K562 (cell line): ENCODE results near the gene MIDN. TPM values are rescaled to one million over a fixed set of nuclear protein-coding genes. Genes with fewer than 3 reads are reported as not detected.

ENCODE experiments used
- ATAC-seq: fragments of 200-7000 bp; cut with Tn5 transposase; 3 replicates; pipeline ENCODE4 v1.9.1; 2020; ENCODE audit warnings: moderate library complexity
- BruUV-seq: library from RNA; stranded (reverse); fragments of 400-500 nt; replicated peaks from 2 replicates; lab custom pipeline; 2021; lab: Mats Ljungman, UMichigan
- CTCF ChIA-PET: fragments of 300-600 bp; formaldehyde crosslinking; extraction: SDS; loops from one replicate; lab custom pipeline; 2021; ENCODE audit warnings: low intra/inter-chr PET ratio; lab: Yijun Ruan, JAX
- POLR2A ChIA-PET: fragments of 300-600, 350-650 bp; sonication (Branson Sonifier 250); formaldehyde crosslinking; extraction: SDS; loops from one replicate; lab custom pipeline; 2021; ENCODE audit warnings: antibody characterized with exemption, inconsistent platforms; lab: Yijun Ruan, JAX
- DNase-seq, 4 experiments: peaks; one replicate each; pipeline versions ENCODE4 v3.0.0 to v3.0.0-alpha.2; 2011 to 2018; ENCODE audit warnings: low spot score in 3 of 4, mixed read lengths in 3 of 4; ENCODE audit errors: extremely low read depth in 1 of 4
- FAIRE-seq: peaks from 2 replicates; lab custom pipeline; 2011; peaks lifted over from hg19 to GRCh38; lab: Jason Lieb, UNC
- H2AFZ ChIP-seq: 2 replicates; pipeline ENCODE4 v1.6.0; 2011; ENCODE audit warnings: low read depth, low read length, control low read depth, inconsistent platforms
- H3K27ac ChIP-seq: fragments of 200-600 bp; 3 replicates; pipeline ENCODE4 v1.8.0; 2011; ENCODE audit warnings: low read depth, mild to moderate bottlenecking, control low read depth, inconsistent platforms, low read length, moderate library complexity, mixed read lengths; ENCODE audit errors: extremely low read depth
- H3K27me3 ChIP-seq, 2 experiments: fragments of 300-600 bp in 1 of 2; 2 replicates in 1 of 2; 3 replicates in 1 of 2; pipeline versions ENCODE4 v1.6.0 to v1.8.0; 2011; ENCODE audit warnings: inconsistent platforms in 2 of 2, low read length in 2 of 2, mild to moderate bottlenecking in 1 of 2, mixed read lengths in 1 of 2, moderate library complexity in 1 of 2; ENCODE audit not compliant: control insufficient read depth in 2 of 2, insufficient read depth in 2 of 2
- H3K36me3 ChIP-seq: fragments of 300-600 bp; 3 replicates; pipeline ENCODE4 v1.8.0; 2011; ENCODE audit warnings: mild to moderate bottlenecking, low read length, inconsistent platforms; ENCODE audit not compliant: control insufficient read depth, insufficient read depth
- H3K4me1 ChIP-seq, 2 experiments: fragments of 200-600 bp in 1 of 2; replicated peaks in 1 of 2; 2 replicates in 1 of 2; 3 replicates in 1 of 2; pipeline versions ENCODE4 v1.5.1 to v1.8.0; 2011; ENCODE audit warnings: inconsistent platforms in 2 of 2, low read length in 2 of 2, mild to moderate bottlenecking in 1 of 2, mixed read lengths in 1 of 2, moderate library complexity in 1 of 2; ENCODE audit not compliant: control insufficient read depth in 2 of 2, insufficient read depth in 2 of 2
- H3K4me2 ChIP-seq: 2 replicates; pipeline ENCODE4 v1.6.1; 2011; ENCODE audit warnings: low read length, control low read depth, inconsistent platforms, mixed read lengths; ENCODE audit not compliant: insufficient read depth
- H3K4me3 ChIP-seq: fragments of 200-600 bp; sonication (generic), shearing (Covaris generic); 2 replicates; pipeline ENCODE4 v1.5.1; 2016; ENCODE audit warnings: control low read depth, inconsistent platforms
- H3K79me2 ChIP-seq: fragments of 200-600 bp; 3 replicates; pipeline ENCODE4 v1.8.0; 2011; ENCODE audit warnings: low read length, inconsistent platforms; ENCODE audit not compliant: control insufficient read depth, insufficient read depth
- H3K9ac ChIP-seq, 2 experiments: 2 replicates each; pipeline versions ENCODE4 v1.6.0 to v1.6.1; 2011; ENCODE audit warnings: low read depth in 2 of 2, low read length in 2 of 2, control low read depth in 1 of 2, inconsistent platforms in 1 of 2, mild to moderate bottlenecking in 1 of 2, mixed read lengths in 1 of 2; ENCODE audit not compliant: insufficient read depth in 1 of 2
- H3K9me1 ChIP-seq: one replicate; pipeline ENCODE4 v1.6.0; 2011; ENCODE audit warnings: inconsistent platforms, mild to moderate bottlenecking, low read length, moderate library complexity; ENCODE audit not compliant: control insufficient read depth, insufficient read depth
- H3K9me3 ChIP-seq: replicated peaks from 2 replicates; pipeline ENCODE4 v1.5.1; 2011; ENCODE audit warnings: low read depth, low read length, inconsistent platforms; ENCODE audit not compliant: control insufficient read depth, insufficient read depth
- H4K20me1 ChIP-seq: replicated peaks from 2 replicates; pipeline ENCODE4 v1.6.1; 2011; ENCODE audit warnings: low read length, inconsistent platforms, mixed read lengths; ENCODE audit not compliant: control insufficient read depth, insufficient read depth
- HDAC3 ChIP-seq: fragments of 450-650 bp; IDR thresholded peaks from 2 replicates; pipeline ENCODE4 v1.6.1; 2018; ENCODE audit warnings: borderline replicate concordance, mild to moderate bottlenecking, moderate library complexity; ENCODE audit not compliant: partially characterized antibody
- MAZ ChIP-seq, 2 experiments: fragments of 450-650 bp in 1 of 2; sonication (generic) in 1 of 2; formaldehyde crosslinking; IDR thresholded peaks in 1 of 2; conservative IDR thresholded peaks in 1 of 2; 2 replicates each; pipeline versions ENCODE4 v1.4.0 to v1.5.0; 2020; ENCODE audit warnings: mild to moderate bottlenecking in 1 of 2, missing genetic modification reagents in 1 of 2
- PHB2 ChIP-seq: fragments of 450-650 bp; IDR thresholded peaks from 2 replicates; pipeline ENCODE4 v1.6.1; 2017; ENCODE audit warnings: low read depth
- PHTF2 ChIP-seq: fragments of 250-450 bp; sonication (Bioruptor Pico); IDR thresholded peaks from 2 replicates; pipeline ENCODE4 v1.5.0; 2021; ENCODE audit warnings: mild to moderate bottlenecking
- ZNF165 ChIP-seq: fragments of 250-450 bp; sonication (Bioruptor Pico); IDR thresholded peaks from 2 replicates; pipeline ENCODE4 v1.4.0; 2020; ENCODE audit warnings: borderline replicate concordance
- ZNF830 ChIP-seq: fragments of 250-450 bp; sonication (Bioruptor Pico); IDR thresholded peaks from 2 replicates; pipeline ENCODE4 v1.5.0; 2021; ENCODE audit warnings: mild to moderate bottlenecking
- WGBS: fragments of 100-300 bp; shearing (Covaris generic); methylation state at CpG from one replicate; pipeline ENCODE4 v1.1.6; 2016; ENCODE audit warnings: low coverage, mixed read lengths; ENCODE audit not compliant: insufficient coverage; ENCODE audit errors: missing lambda C conversion rate; 5-methylcytosine and 5-hydroxymethylcytosine counted together
- in situ Hi-C: fragments of 300-500 bp; cut with MboI; formaldehyde crosslinking; loops from 4 replicates; pipeline ENCODE4 v1.15.0; 2018; ENCODE audit warnings: inconsistent platforms, mixed read lengths
- intact Hi-C: fragments of 100-400 bp; cut with micrococcal nuclease; formaldehyde crosslinking; loops from 2 replicates; pipeline ENCODE4 v1.14.2; 2022
- polyA plus RNA-seq, 8 experiments: library from polyadenylated mRNA; depleted of rRNA in 4 of 8; stranded (reverse) in 5 of 8; unstranded in 3 of 8; fragments of >200 nt; fragmentation: Nextera tagmentation in 2 of 8; fragmentation: Illumina TruSeq in 1 of 8; extraction: Ambion mirVana in 2 of 8; extraction: Trizol in 1 of 8; gene quantifications; 2 replicates each; pipeline versions ENCODE4 v1.2.1 to v1.2.3, GENCODE V29; 2011 to 2014; ENCODE audit warnings: inconsistent platforms in 1 of 8, missing spikeins in 1 of 8
- total RNA-seq, 7 experiments: library from RNA; depleted of rRNA in 6 of 7; stranded (reverse); fragments of >200 nt in 6 of 7; fragmentation: Illumina TruSeq in 2 of 7; extraction: Trizol in 2 of 7; gene quantifications; 2 replicates each; pipeline versions ENCODE4 v1.2.1 to v1.2.3, GENCODE V29; 2011 to 2021; ENCODE audit warnings: low replicate concordance in 1 of 7
- TF ChIP-seq, protein P1 (sequence below): fragments of 250-450 bp; sonication (Bioruptor Pico); IDR thresholded peaks from 2 replicates; pipeline ENCODE4 v1.4.0; 2020; ENCODE audit warnings: mild to moderate bottlenecking, moderate library complexity
- TF ChIP-seq, protein P2 (sequence below): sonication (generic); formaldehyde crosslinking; IDR thresholded peaks from 2 replicates; pipeline ENCODE4 v1.8.0; 2022; ENCODE audit warnings: missing genetic modification reagents, mild to moderate bottlenecking, borderline replicate concordance

Gene MIDN
- total and polyA plus RNA-seq, 9 of the 15 experiments (the other 6 are each of a cell fraction or from before 2014, with no cell fraction given): 0.17 to 120 (median 10.1) TPM

DNA sequence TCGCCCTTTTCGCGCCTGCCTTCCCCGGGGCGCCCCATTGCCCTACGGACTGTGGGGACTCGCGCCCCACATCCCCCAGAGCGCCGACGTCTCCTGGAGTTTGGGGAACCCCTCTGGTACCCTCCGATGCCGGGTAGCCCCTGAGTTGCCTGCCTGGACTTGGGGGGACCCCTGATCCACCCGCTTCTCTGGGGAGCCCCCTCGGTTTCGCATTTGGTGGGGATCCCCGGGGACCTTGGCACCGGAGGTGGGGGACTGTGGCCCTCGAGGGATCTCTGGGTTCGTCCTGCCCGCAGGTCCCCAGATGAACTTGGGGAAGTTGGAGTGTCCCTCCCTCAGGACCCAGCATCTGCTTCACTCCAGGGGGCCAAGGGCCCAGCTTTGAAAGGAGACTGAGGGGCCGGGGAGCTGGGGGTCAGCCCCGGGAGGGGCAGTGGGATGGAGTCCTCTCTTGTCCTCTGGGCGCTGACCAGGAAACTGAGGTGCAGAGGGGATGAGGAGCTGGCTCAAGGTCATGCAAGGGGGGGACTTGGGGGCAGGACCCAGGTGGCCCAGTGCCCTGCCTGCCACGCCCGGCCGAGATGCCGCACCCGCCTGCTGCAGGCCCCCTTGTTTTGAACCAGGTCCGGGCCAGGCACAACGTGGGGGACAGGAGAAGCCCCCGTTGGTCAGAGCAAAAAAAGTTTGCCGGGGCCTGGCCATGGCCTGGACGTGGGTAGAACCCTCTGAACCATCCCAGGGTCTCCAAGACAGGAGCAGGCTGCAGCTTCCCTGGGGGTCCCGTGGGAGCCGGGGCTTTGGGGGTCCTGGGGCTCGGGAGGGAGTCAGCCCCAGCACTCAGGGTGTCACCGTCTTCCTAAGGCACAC is 38.3 kb downstream of the MIDN start:
- no TSS peak for BruUV-seq
- in situ Hi-C loops (no loop called here), intact Hi-C loops (no loop called here)
- ChIA-PET CTCF (no interaction called here), POLR2A (interaction anchor here (0.5 to 0.7 kb wide), 3 partner anchors 15 to 29 kb away, joined by 3 read pairs; partner anchors contain the start of gene CIRBP)
- 17% methylated on average over 28 of the region's 38 CpGs for WGBS
- Histone ChIP-seq H3K36me3 (no peaks in the 10 kb centered on the region), H3K9me3 (no peaks in the 10 kb centered on the region), H3K9ac (peak overlapping the region in 1 of 2 experiments; percentile 17; a peak in 1 of 4 replicates), H4K20me1 (peaks cover 14% of the 10 kb centered on the region), H3K27me3 (peaks cover 33 to 63% of the 10 kb centered on the region in 2 experiments; a peak in 4 of 5 replicates), H2AFZ (no peak overlapping the region), H3K4me2 (no peak overlapping the region), H3K4me1 (peaks cover 0 to 86% of the 10 kb centered on the region in 2 experiments; a peak in 2 of 5 replicates), H3K9me1 (no peaks in the 10 kb centered on the region), H3K79me2 (no peaks in the 10 kb centered on the region), H3K4me3 (no peak overlapping the region), H3K27ac (no peak overlapping the region)
- TF ChIP-seq MAZ (CRISPR knock-in tag; conservative IDR thresholded peaks at IDR 0.05 in 1 of 2, IDR thresholded peaks at IDR 0.05 in 1 of 2) (no peak), ZNF165 (CRISPR knock-in tag) (no peak), PHTF2 (CRISPR knock-in tag) (no peak), ZNF830 (CRISPR knock-in tag) (no peak), PHB2 (no peak), HDAC3 (no peak)
- TF ChIP-seq, protein P1, sequence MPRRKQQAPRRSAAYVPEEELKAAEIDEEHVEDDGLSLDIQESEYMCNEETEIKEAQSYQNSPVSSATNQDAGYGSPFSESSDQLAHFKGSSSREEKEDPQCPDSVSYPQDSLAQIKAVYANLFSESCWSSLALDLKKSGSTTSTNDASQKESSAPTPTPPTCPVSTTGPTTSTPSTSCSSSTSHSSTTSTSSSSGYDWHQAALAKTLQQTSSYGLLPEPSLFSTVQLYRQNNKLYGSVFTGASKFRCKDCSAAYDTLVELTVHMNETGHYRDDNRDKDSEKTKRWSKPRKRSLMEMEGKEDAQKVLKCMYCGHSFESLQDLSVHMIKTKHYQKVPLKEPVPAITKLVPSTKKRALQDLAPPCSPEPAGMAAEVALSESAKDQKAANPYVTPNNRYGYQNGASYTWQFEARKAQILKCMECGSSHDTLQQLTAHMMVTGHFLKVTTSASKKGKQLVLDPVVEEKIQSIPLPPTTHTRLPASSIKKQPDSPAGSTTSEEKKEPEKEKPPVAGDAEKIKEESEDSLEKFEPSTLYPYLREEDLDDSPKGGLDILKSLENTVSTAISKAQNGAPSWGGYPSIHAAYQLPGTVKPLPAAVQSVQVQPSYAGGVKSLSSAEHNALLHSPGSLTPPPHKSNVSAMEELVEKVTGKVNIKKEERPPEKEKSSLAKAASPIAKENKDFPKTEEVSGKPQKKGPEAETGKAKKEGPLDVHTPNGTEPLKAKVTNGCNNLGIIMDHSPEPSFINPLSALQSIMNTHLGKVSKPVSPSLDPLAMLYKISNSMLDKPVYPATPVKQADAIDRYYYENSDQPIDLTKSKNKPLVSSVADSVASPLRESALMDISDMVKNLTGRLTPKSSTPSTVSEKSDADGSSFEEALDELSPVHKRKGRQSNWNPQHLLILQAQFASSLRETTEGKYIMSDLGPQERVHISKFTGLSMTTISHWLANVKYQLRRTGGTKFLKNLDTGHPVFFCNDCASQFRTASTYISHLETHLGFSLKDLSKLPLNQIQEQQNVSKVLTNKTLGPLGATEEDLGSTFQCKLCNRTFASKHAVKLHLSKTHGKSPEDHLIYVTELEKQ: no peak
- TF ChIP-seq, protein P2, sequence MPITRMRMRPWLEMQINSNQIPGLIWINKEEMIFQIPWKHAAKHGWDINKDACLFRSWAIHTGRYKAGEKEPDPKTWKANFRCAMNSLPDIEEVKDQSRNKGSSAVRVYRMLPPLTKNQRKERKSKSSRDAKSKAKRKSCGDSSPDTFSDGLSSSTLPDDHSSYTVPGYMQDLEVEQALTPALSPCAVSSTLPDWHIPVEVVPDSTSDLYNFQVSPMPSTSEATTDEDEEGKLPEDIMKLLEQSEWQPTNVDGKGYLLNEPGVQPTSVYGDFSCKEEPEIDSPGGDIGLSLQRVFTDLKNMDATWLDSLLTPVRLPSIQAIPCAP: no peak
- ATAC-seq (no peak), FAIRE-seq (no peak), DNase-seq (no peak)
